Common myeloid progenitor, CD34-positive (primary cell): Measurements from ENCODE around the gene TMEM176A.

Source experiments
- CTCF ChIA-PET: fragments of 350-600 bp; sonication (Branson Sonifier 250); formaldehyde crosslinking; loops from one replicate; lab custom pipeline; 2021; ENCODE audit warnings: antibody characterized with exemption; lab: Charles Lee
- POLR2A ChIA-PET: fragments of 350-600 bp; sonication (Branson Sonifier 250); formaldehyde crosslinking; loops from one replicate; lab custom pipeline; 2021; ENCODE audit warnings: antibody characterized with exemption; lab: Charles Lee
- DNase-seq, 3 donors: peaks; one replicate each; pipeline versions ENCODE4 v3.0.0 to v3.0.0-alpha.2; 2013
- H3K27ac ChIP-seq, 2 experiments: 1 replicate in 1 of 2; 2 replicates in 1 of 2; pipeline ENCODE4 v1.7.0; 2013; ENCODE audit warnings: inconsistent platforms in 2 of 2, low read length in 2 of 2, mild to moderate bottlenecking in 2 of 2, low read depth in 1 of 2, moderate library complexity in 1 of 2; ENCODE audit not compliant: severe bottlenecking in 2 of 2, insufficient read depth in 1 of 2, poor library complexity in 1 of 2
- H3K27me3 ChIP-seq, 5 experiments: replicated peaks in 2 of 5; 1 replicate in 3 of 5; 2 replicates in 2 of 5; pipeline versions ENCODE4 v1.6.1 to v1.7.0; 2013; ENCODE audit warnings: low read length in 4 of 5, mild to moderate bottlenecking in 2 of 5, moderate library complexity in 2 of 5, inconsistent platforms in 1 of 5; ENCODE audit not compliant: insufficient read depth in 5 of 5, control insufficient read depth in 4 of 5
- H3K36me3 ChIP-seq, 4 experiments: 1 replicate in 2 of 4; 2 replicates in 2 of 4; pipeline versions ENCODE4 v1.6.1 to v1.7.0; 2013; ENCODE audit warnings: low read length in 3 of 4, control low read depth in 1 of 4, mild to moderate bottlenecking in 1 of 4; ENCODE audit not compliant: control insufficient read depth in 4 of 4, insufficient read depth in 4 of 4
- H3K4me1 ChIP-seq, 4 experiments: 1 replicate in 3 of 4; 2 replicates in 1 of 4; pipeline versions ENCODE4 v1.6.1 to v1.7.1; 2013; ENCODE audit warnings: low read length in 3 of 4, mild to moderate bottlenecking in 3 of 4, control low read depth in 1 of 4, inconsistent platforms in 1 of 4, moderate library complexity in 1 of 4; ENCODE audit not compliant: control insufficient read depth in 4 of 4, insufficient read depth in 4 of 4; ENCODE audit errors: control extremely low read depth in 1 of 4
- H3K4me3 ChIP-seq, 7 experiments: 1 replicate in 4 of 7; 2 replicates in 3 of 7; pipeline versions ENCODE4 v1.5.1 to v1.7.0; 2013; ENCODE audit warnings: mild to moderate bottlenecking in 7 of 7, low read length in 6 of 7, moderate library complexity in 6 of 7, inconsistent platforms in 2 of 7, low read depth in 2 of 7, control low read depth in 1 of 7; ENCODE audit not compliant: insufficient read depth in 4 of 7, control insufficient read depth in 1 of 7; ENCODE audit errors: extremely low read depth in 1 of 7
- H3K9me3 ChIP-seq, 5 experiments: 1 replicate in 4 of 5; 2 replicates in 1 of 5; pipeline versions ENCODE4 v1.6.1 to v1.7.1; 2013; ENCODE audit warnings: low read length in 4 of 5, mild to moderate bottlenecking in 2 of 5, inconsistent platforms in 1 of 5, low read depth in 1 of 5, moderate library complexity in 1 of 5; ENCODE audit not compliant: control insufficient read depth in 4 of 5, insufficient read depth in 2 of 5; ENCODE audit errors: control extremely low read depth in 1 of 5
- WGBS: methylation state at CpG from one replicate; pipeline ENCODE4 v1.1.5; 2013; ENCODE audit not compliant: insufficient coverage; 5-methylcytosine and 5-hydroxymethylcytosine counted together

The TMEM176A gene

GRCh38 chr7:150778738-150779301, 21.7 kb upstream of the TMEM176A start:
- Histone ChIP-seq H3K4me1 (peaks cover 0 to 12% (median 2%) of the 10 kb centered on the region in 4 experiments), H3K27me3 (peaks cover 0 to 2% (median 0%) of the 10 kb centered on the region in 5 experiments), H3K9me3 (no peaks in the 10 kb centered on the region), H3K27ac (no peak overlapping the region), H3K36me3 (no peaks in the 10 kb centered on the region), H3K4me3 (no peak overlapping the region)
- 0% methylated on average over 4 of the region's 12 CpGs for WGBS
- ChIA-PET POLR2A (no interaction called here), CTCF (interaction anchor here (0.9 to 4.5 kb wide), 17 partner anchors 8 to 332 kb away, joined by 3 to 51 read pairs (median 4); no protein-coding TSS in a partner anchor)
- DNase-seq: peak; percentile 65 to 71 (median 66)

- no peak overlapping the region for H3K27ac ChIP-seq
- 96% methylated on average over 3 of the region's 3 CpGs for WGBS
- no peak overlapping the region for H3K4me3 ChIP-seq
- POLR2A ChIA-PET: no interaction called here
- no peak for DNase-seq
- CTCF ChIA-PET: interaction anchor here (0.8 to 4.5 kb wide), 10 partner anchors 9 to 208 kb away, joined by 3 to 51 read pairs (median 4); partner anchors contain the start of genes TMEM176A and TMEM176B
- no peaks in the 10 kb centered on the region for H3K36me3 ChIP-seq
- H3K4me1 ChIP-seq: peaks cover 2 to 27% (median 11%) of the 10 kb centered on the region in 4 experiments
- H3K9me3 ChIP-seq: no peaks in the 10 kb centered on the region
- H3K27me3 ChIP-seq: peaks cover 0 to 2% (median 0%) of the 10 kb centered on the region in 5 experiments
Measured at GRCh38 chr7:150780292-150780691, 20.3 kb upstream of the TMEM176A start.

DNA sequence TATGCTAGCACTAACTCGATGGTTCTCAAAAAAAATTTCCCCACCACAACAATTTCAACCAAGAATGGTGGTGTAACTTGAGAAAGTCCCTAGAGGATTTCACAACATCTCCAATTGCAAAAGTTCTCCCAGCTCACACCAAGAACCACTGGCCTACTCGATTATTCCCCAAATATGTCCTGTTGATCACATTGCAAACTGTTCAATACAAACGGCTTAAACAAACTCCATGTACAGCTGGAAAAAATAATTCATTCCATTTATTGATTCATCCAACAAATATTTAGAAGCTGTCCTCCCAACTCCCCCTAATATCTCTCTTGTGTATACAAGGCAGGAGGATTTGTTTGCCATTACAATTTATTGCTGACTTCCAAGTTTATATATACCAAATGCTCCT, 19.5 kb upstream of the TMEM176A start:
- Histone ChIP-seq H3K9me3 (no peaks in the 10 kb centered on the region), H3K27me3 (peaks cover 0 to 2% (median 0%) of the 10 kb centered on the region in 5 experiments), H3K27ac (no peak overlapping the region), H3K4me1 (peaks cover 3 to 34% (median 18%) of the 10 kb centered on the region in 4 experiments), H3K36me3 (no peaks in the 10 kb centered on the region), H3K4me3 (no peak overlapping the region)
- DNase-seq: peak in 2 of 3 donors; percentile 58 to 65
- CTCF ChIA-PET: interaction anchor here (0.9 to 4.5 kb wide), 6 partner anchors 12 to 204 kb away, joined by 3 to 51 read pairs (median 4); partner anchors contain the start of genes TMEM176A and TMEM176B
- 77% methylated on average over 3 of the region's 3 CpGs for WGBS
- POLR2A ChIA-PET: no interaction called here

DNA sequence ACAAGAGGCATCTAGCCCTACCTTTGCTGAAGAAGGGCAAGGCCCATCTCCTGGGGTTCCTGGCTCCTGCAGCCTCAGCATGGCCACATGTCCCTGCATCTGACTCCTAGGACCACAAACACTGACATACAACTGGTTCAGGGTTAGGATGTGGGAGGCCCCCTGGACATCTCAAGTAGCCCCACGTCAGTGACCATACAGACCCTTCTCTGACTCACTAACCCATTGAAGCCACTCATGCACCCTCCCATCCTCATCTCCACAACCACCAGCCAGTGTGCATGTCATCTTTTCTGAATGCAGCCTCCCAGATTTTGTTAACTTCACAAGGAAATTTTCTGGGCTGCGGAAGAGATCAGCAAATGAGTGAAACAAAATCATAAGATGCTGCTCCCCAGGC, 18.6 kb upstream of the TMEM176A start:
- Histone ChIP-seq H3K27ac (no peak overlapping the region), H3K27me3 (peaks cover 0 to 2% (median 0%) of the 10 kb centered on the region in 5 experiments), H3K9me3 (no peaks in the 10 kb centered on the region), H3K4me1 (peaks cover 6 to 43% (median 24%) of the 10 kb centered on the region in 4 experiments), H3K36me3 (no peaks in the 10 kb centered on the region), H3K4me3 (no peak overlapping the region)
- POLR2A ChIA-PET: interaction anchor here (0.6 kb wide), 1 partner anchor 29 kb away, joined by 3 read pairs; no protein-coding TSS in a partner anchor
- 100% methylated on average over 1 of the region's 2 CpGs for WGBS
- CTCF ChIA-PET: interaction anchor here (1.6 to 4.5 kb wide), 3 partner anchors 14 to 100 kb away, joined by 3 to 51 read pairs (median 5); no protein-coding TSS in a partner anchor
- DNase-seq: no peak

DNA sequence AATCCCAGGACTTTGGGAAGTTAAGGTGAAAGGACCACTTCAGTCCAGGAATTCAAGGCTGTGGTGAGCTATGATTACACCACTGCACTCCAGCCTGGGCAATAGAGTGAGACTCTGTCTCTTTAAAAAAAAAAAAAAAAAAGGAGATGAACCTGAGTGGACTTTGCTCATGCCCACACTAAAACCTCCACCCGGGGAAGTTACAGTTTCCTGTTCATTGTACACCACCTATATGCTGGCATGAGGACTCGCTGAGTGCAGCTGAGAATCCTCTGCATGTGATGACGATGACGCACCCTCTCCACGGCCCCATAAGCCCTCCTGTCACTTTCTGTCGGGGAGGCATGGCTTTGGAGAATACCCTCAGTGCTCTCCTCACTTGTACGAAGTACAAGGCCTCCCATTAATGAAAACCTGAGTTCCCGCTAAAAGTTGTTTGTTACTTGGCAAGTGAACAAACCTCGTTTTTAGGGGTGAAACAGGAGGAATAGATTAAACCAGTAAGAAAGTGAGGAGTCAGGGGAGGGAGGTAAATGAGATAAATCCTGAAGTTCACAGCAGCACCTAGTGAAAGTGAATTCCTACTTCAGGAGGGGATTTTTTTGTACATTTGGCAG, 16.3 kb upstream of the TMEM176A start:
- POLR2A ChIA-PET: no interaction called here
- CTCF ChIA-PET: interaction anchor here (0.6 to 1.8 kb wide), 4 partner anchors 94 to 363 kb away, joined by 3 to 4 read pairs (median 3); no protein-coding TSS in a partner anchor
- Histone ChIP-seq H3K27me3 (no peaks in the 10 kb centered on the region), H3K4me3 (no peak overlapping the region), H3K9me3 (no peaks in the 10 kb centered on the region), H3K27ac (no peak overlapping the region), H3K4me1 (peaks cover 14 to 63% (median 45%) of the 10 kb centered on the region in 4 experiments), H3K36me3 (no peaks in the 10 kb centered on the region)
- 81% methylated on average over 9 of the region's 9 CpGs for WGBS
- no peak for DNase-seq

- no CpG with 5 or more reads among the region's 4 CpGs for WGBS
- CTCF ChIA-PET: interaction anchor here (0.6 to 1.8 kb wide), 4 partner anchors 94 to 363 kb away, joined by 3 to 4 read pairs (median 3); no protein-coding TSS in a partner anchor
- DNase-seq: no peak
Measured at GRCh38 chr7:150784954-150785353, 15.6 kb upstream of the TMEM176A start.

More at GRCh38 chr7:150784954-150785353, 15.6 kb upstream of the TMEM176A start:
- Histone ChIP-seq H3K27ac (no peak overlapping the region), H3K9me3 (no peaks in the 10 kb centered on the region), H3K4me1 (peaks cover 14 to 68% (median 51%) of the 10 kb centered on the region in 4 experiments), H3K27me3 (no peaks in the 10 kb centered on the region), H3K4me3 (no peak overlapping the region), H3K36me3 (no peaks in the 10 kb centered on the region)
- POLR2A ChIA-PET: no interaction called here
